OCI-LY7 (cell line): ENCODE results near the gene INAVA.

Experiments used
- CTCF ChIP-seq: fragments of 200-600 bp; sonication (generic); conservative IDR thresholded peaks from 2 replicates; pipeline ENCODE4 v1.5.1; 2014; ENCODE audit warnings: mild to moderate bottlenecking, antibody characterized with exemption, low read length, moderate library complexity, mixed read lengths
- EZH2phosphoT487 ChIP-seq: fragments of 200-600 bp; sonication (generic); IDR thresholded peaks from 2 replicates; pipeline ENCODE4 v1.6.1; 2018; ENCODE audit warnings: low read depth, borderline replicate concordance, mild to moderate bottlenecking, mixed run types, antibody characterized with exemption, low read length, moderate library complexity, mixed read lengths

- TF ChIP-seq CTCF = no peak
- TF ChIP-seq EZH2phosphoT487 = no peak
Measured at GRCh38 chr1:200885623-200886402, 8.9 kb upstream of the INAVA start.
